ENCODE measurements around the gene CCL22. TPM values are rescaled to one million over a fixed set of nuclear protein-coding genes. Genes with fewer than 3 reads are reported as not detected.
"Not testable (repeated sequence)": the region's sequence is repeated elsewhere in the genome, so short reads cannot be mapped to it uniquely, and the experiment has no call there.

The CCL22 gene
- total RNA-seq, 1 donor from 2014 or later, result 0.17 TPM

GRCh38 chr16:57392694-57393093 lies 34.1 kb downstream of the CCL22 start:
- peak overlapping the region; percentile 91 for H3K27ac Mint-ChIP-seq
- no peak for DNase-seq (ENCODE audit: extremely low spot score, unreplicated experiment)
- H3K36me3 Mint-ChIP-seq, result no peaks in the 10 kb centered on the region
- H3K27me3 Mint-ChIP-seq, result peaks cover 9% of the 10 kb centered on the region
- TF ChIP-seq, protein P1, sequence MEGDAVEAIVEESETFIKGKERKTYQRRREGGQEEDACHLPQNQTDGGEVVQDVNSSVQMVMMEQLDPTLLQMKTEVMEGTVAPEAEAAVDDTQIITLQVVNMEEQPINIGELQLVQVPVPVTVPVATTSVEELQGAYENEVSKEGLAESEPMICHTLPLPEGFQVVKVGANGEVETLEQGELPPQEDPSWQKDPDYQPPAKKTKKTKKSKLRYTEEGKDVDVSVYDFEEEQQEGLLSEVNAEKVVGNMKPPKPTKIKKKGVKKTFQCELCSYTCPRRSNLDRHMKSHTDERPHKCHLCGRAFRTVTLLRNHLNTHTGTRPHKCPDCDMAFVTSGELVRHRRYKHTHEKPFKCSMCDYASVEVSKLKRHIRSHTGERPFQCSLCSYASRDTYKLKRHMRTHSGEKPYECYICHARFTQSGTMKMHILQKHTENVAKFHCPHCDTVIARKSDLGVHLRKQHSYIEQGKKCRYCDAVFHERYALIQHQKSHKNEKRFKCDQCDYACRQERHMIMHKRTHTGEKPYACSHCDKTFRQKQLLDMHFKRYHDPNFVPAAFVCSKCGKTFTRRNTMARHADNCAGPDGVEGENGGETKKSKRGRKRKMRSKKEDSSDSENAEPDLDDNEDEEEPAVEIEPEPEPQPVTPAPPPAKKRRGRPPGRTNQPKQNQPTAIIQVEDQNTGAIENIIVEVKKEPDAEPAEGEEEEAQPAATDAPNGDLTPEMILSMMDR (conservative IDR thresholded peaks at IDR 0.05), result no peak
- H3K4me1 Mint-ChIP-seq (ENCODE audit: unreplicated experiment), result peaks cover 6% of the 10 kb centered on the region
- H3K4me3 Mint-ChIP-seq, result peak overlapping the region; percentile 46
- no peaks in the 10 kb centered on the region for H3K9me3 Mint-ChIP-seq

- Mint-ChIP-seq H3K4me1 (ENCODE audit: unreplicated experiment) (no peaks in the 10 kb centered on the region), H3K36me3 (no peaks in the 10 kb centered on the region), H3K4me3 (no peak overlapping the region), H3K9me3 (no peaks in the 10 kb centered on the region), H3K27me3 (peaks cover 7% of the 10 kb centered on the region), H3K27ac (peak overlapping the region; percentile 29)
- no peak for DNase-seq (ENCODE audit: extremely low spot score, unreplicated experiment)
- TF ChIP-seq, protein P1 (conservative IDR thresholded peaks at IDR 0.05), result no peak
These were observed 35.9 kb downstream of the CCL22 start for GRCh38 chr16:57394444-57394843.

- Mint-ChIP-seq H3K4me3 (no peak overlapping the region), H3K27me3 (peaks cover 7% of the 10 kb centered on the region), H3K36me3 (no peaks in the 10 kb centered on the region), H3K4me1 (ENCODE audit: unreplicated experiment) (no peaks in the 10 kb centered on the region), H3K27ac (no peak overlapping the region), H3K9me3 (no peaks in the 10 kb centered on the region)
- TF ChIP-seq, protein P1 (conservative IDR thresholded peaks at IDR 0.05), result no peak
- no peak for DNase-seq (ENCODE audit: extremely low spot score, unreplicated experiment)
These were observed 36.4 kb downstream of the CCL22 start for GRCh38 chr16:57395026-57395425.

DNA sequence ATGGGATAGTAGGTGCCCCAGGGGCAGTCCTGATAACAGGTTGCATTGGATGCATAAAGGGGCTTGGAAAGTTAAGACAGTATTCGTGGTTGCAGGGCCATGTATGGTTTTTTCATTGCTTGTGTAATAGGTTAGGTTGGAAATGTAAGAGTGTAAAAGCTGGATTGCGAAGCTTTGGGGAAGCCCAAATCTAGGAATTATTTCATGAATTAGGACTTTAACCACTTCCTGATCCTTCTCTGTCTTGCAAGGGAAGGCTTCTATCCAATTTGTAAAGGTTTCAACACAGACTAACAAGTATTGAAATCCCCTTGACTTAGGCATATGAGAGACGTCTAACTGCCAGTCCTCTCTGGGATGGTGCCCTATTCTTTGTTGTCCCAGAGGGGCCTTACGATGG lies 38.2 kb downstream of the CCL22 start:
- DNase-seq (ENCODE audit: extremely low spot score, unreplicated experiment), result no peak
- H3K4me1 Mint-ChIP-seq (ENCODE audit: unreplicated experiment), result no peaks in the 10 kb centered on the region
- TF ChIP-seq, protein P1 (conservative IDR thresholded peaks at IDR 0.05), result no peak
- H3K4me3 Mint-ChIP-seq, result no peak overlapping the region
- H3K27ac Mint-ChIP-seq, result no peak overlapping the region
- no peaks in the 10 kb centered on the region for H3K9me3 Mint-ChIP-seq
- H3K36me3 Mint-ChIP-seq, result no peaks in the 10 kb centered on the region
- peaks cover 7% of the 10 kb centered on the region for H3K27me3 Mint-ChIP-seq

- not testable (repeated sequence) for H3K4me1 Mint-ChIP-seq (ENCODE audit: unreplicated experiment); H3K36me3 Mint-ChIP-seq; DNase-seq (ENCODE audit: extremely low spot score, unreplicated experiment); H3K4me3 Mint-ChIP-seq; H3K27ac Mint-ChIP-seq; H3K9me3 Mint-ChIP-seq; H3K27me3 Mint-ChIP-seq
These were observed 38.9 kb downstream of the CCL22 start for GRCh38 chr16:57397493-57397892.

DNA sequence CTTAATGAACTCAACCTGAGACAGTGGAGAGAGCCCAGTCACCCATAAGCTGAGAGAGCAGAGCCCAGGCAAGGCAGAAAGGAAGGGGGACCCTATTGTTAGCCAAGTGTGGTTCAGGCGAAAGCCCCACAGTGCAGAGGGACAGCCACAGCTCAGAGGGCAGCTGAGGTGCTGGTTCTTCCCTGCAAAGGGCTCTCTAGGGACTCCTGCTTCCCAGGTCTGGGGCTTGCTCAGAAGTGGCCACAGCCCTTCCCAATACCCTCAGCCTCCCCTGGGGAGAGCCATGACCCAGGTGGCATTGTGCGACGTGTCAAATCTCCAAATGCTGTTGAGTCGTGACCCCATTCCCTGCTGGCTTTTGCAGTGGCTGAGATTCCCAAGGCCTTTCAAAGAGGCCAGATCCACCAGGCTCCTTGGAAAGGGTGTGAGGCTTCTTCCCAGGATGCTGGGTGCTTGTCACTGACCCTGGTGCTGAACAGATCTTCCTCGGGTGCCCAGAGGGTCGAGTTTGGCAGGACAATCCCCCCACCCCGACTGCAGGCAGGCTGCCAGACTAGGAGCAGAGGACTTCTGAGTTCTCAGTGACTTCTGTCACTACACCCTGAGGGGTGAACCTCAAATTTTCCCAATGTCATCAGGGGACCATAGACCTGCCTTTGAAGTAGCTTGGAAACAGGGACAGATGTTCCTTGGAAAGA lies 43.5 kb downstream of the CCL22 start:
- H3K4me3 Mint-ChIP-seq, result no peak overlapping the region
- peaks cover 17% of the 10 kb centered on the region for H3K27me3 Mint-ChIP-seq
- H3K4me1 Mint-ChIP-seq (ENCODE audit: unreplicated experiment), result no peaks in the 10 kb centered on the region
- no peak for DNase-seq (ENCODE audit: extremely low spot score, unreplicated experiment)
- TF ChIP-seq, protein P1 (conservative IDR thresholded peaks at IDR 0.05), result no peak
- H3K27ac Mint-ChIP-seq, result no peak overlapping the region
- H3K9me3 Mint-ChIP-seq, result no peaks in the 10 kb centered on the region
- no peaks in the 10 kb centered on the region for H3K36me3 Mint-ChIP-seq
